NCI-H2029 (cell line): ENCODE results near the gene EXD3.
"Not testable (repeated sequence)": the region's sequence is repeated elsewhere in the genome, so short reads cannot be mapped to it uniquely, and the experiment has no call there.

ENCODE experiments used
- DNase-seq: peaks from one replicate; lab custom pipeline; 2025; lab: John Stamatoyannopoulos, UW

The EXD3 gene

DNA sequence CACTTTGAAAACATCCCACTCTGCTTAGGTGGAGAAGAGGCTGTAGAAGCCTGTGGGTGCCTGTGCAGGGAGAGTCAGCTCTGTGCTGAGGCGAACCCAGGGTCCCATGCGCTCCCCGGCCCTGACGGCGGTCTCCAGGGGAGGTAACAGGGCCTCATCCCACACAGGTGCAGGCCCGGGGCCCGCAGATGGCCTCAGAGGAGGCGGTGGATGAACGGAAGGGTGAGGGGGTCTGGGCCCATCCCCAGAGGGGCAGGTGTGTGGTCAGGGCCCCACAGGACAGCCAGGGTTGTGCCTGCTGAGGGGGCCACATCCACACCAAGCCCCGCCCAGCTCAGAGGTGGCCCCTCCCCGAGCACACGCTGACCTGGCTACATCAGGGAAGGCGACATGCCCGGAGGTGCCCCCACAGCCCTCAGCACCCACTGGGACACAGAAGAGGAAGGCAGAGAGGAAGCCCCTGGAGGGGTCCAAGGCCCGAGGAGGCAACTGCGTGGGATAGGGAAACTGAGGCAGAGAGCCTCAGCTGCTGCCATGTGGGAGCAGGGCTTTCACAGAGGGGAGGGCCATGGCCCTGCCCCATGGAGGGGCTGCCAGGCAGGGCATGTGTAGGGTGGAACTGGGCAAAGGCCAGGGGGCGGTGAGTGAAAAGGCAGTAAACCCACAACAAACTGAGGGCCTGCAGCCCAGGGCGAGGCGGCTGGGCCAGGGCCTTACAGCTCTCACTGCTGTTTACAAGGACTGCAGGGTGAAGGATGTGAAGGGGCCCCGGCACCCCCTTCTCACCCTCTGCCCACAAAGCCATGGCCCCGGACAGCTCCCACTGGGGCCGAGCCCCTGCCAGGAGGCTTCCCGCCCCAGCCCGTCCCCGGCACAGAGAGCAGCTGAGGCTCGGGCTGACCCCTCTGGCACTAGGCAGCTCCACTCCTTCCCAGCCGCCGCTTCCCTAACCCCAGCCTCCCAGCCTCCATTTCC is 29.5 kb downstream of the EXD3 start:
- DNase-seq, result no peak

DNA sequence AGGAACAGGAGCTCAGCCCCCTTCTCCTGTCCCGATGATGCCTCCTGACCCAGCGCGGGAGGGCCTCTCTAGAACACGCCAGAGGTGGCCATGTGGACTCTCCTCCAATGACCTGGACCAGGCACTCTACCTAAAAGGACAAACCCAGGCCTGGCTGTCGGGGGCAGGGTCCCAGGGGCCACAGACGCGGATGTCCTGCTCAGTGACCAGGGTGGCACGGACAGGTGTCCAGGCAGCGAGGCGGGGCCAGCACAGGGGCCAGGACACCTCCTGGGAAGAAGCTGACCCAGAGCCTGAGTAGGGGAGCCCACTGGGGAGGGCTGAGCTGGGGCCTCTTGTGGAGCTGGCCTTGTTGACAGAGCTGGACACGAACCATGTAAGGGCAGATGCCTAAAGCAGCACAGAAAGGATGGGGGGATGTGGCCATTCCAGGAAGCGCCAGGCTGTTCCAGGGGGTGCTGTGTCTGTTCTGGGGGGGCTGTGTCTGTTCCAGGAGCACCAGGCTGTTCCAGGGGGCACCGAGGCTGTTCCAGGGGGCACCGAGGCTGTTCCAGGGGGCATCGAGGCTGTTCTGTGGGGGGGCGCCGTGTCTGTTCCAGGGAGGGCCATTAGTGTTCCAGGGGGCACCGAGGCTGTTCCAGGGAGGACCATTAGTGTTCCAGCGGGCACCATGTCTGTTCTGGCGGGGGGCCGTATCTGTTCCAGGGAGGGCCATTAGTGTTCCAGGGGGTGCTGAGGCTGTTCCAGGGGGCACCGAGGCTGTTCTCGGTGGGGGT is 30.5 kb downstream of the EXD3 start:
- no peak for DNase-seq

DNA sequence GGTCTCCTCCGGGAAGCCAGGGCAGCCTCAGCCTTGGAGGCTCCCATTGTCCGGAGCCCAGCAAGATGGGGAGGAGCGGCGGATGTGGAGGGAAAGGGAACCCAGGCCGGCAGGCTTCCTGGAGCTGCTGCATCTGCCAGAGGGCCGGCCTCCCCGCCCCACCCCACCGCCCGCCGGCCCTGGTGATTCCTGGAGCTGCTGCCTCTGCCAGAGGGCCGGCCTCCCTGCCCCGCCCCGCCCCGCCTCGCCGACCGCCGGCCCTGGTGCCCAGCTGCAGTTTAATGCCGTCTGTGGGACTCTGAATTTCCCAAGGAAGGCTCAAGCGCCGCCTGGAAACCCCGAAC is 31.6 kb downstream of the EXD3 start:
- DNase-seq, result no peak

DNA sequence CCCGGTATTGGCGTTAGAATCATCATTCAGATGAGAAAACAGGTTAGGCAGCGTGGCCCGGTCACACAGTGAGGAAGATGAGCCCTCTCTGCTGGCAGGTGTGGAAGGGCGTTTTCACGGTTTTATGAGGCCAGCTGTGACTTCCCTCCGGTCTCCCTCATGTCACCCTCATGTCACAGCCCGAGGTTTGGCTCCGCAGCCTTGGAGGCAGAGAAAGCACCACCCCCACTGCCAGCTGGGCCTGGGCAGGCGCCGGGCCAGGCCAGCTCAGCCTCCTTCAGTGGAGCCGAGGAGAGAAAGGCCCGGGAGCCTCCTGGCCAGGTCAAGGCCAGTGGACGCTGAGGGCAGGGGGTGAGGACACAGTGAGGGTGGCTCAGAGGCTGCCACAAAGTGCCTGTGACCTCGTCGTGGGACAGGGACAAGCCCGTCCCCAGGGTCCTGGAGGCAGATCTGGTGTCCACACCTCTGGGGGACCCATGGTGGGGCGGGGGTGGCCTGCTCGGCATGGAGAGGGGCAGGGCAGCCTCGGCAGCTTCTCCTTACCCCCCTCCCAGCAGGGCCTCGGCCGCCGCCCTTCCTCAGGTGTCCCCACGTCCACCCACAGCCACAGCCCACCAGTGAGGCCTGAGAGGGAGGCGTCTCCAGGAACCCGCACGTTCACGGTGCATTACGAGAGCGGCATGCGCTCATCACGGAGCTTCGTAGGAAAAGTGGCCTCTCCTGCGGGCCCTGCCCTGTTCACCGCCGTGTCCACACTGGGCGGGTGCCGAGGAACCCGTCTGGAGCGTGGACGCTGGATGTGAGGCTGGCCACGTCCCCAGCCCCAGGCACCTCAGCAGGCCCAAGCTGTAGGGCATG is 32.2 kb downstream of the EXD3 start:
- peak; percentile 59 for DNase-seq

DNA sequence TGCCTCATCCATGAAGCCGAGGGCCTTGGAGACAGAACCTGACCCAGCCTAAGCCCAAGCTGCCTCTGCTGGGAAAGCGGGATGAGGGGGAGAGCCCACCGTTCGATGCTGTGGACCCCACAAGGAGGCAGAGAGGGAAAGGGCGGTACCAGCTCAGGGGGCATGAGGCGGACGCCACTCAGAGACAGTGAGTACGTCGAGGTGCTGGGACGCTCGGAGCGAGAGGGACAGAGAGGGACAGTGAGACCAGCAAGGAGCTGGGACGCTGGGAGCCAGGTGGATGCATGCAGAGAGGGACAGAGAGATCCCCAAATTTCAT is 33.6 kb downstream of the EXD3 start:
- DNase-seq, result no peak

DNA sequence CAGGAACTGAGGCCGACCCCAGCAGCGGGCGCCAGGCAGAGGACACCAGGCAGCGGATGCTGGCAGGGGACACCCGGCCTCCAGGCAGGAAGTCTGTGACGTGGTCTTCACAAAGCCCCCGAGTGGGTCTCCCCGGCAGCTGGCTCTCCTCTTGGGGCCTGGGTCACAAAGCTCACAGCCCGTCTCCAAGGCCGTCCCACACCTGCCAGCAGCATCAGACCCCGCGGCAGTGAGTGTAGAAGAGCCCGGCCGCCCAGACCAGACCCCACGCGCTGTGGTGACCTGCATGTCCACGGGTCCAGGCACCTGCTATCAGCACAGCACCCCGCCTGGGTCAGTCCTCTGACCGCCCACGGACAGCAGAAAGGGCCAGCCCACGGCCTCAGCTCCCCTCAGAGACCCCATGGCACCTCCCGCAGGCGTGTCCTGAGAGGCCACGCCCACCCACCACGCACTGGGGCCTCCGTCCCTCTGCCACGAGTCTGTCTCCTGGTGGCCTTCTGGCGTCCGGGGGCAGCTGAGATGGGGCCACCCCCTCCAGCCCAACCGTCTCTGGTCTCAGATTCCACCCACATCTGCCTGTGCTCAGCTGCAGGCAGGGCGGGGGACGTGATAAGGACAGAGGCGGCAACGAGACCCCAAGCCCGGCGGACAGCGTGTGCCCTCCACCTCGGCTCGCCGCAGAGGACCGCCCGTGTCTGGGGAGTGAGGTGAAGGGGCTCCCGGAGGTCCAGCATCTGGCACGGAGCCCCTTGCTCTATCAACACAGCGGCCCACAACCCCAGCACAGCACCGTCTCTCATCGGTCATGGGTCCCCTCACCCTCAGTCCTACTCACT is 34.2 kb downstream of the EXD3 start:
- no peak for DNase-seq

DNA sequence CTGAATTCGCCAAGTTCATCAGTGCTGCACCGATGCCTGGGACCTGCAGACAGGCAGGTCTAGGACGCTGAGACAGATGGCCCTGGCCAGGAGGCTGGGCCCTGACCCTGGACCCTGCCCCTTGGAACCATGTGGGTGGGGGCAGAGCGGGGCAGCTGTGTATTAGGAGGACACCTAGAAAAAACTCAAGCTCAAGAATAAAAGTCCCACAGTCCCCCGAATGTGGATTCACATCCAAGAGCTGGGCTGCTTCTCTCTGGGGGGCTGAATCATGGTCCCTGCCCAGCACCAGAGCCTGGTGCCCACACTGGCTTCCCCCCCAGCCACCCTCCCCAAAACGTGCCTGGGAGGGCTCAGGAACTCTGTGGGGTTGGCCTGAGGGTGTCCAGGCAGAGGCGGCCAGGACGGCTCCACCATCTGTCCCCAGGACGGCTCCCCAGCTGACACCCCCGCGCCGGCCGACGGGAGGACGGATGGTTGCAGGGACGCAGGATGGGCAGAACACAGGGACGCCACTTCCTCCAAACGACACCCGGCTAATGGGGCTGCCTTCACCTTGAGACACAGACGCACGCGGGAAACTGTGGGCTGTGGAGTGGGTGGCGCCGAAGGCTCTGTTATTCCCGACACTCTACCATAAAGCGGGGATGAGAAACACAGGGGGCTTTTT is 34.9 kb downstream of the EXD3 start:
- no peak for DNase-seq

DNA sequence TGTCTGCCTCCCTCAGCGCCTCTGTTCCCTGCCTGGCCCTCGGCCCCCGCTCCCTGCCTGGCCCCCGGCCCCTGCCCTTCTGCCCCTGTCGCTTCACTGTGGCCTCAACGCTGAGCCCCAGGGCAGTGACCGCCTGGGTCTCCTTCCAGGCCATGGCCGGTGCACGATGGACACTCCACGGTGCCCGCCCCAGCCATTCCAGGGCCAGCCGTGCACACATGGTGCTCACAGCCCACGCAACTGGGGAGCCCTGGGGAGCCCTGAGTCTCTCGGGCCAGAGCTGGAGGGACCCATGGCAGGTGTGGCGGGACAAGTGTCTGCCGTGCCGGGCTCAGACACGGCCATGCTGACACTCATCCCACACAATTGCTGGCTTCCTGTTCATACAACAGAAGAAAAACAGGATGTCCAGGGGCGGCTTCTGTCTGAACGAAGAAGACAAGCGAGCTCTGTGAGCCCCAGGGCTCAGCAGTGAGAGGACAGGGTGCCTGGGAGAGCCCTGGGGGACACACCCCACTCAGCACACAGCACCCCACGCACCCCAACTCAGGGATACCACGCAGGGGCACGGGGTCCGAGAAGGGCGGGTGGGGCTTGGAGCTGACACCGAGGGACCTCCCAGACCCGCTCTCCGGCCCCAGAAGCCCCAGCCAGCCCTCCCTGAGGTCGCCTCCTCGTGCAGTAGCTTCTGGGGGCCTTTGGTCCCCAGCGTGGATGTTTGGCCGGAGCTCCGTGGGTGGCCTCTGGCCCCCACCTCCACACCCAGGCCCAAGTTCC is 35.7 kb downstream of the EXD3 start:
- peak; percentile 10 for DNase-seq

DNA sequence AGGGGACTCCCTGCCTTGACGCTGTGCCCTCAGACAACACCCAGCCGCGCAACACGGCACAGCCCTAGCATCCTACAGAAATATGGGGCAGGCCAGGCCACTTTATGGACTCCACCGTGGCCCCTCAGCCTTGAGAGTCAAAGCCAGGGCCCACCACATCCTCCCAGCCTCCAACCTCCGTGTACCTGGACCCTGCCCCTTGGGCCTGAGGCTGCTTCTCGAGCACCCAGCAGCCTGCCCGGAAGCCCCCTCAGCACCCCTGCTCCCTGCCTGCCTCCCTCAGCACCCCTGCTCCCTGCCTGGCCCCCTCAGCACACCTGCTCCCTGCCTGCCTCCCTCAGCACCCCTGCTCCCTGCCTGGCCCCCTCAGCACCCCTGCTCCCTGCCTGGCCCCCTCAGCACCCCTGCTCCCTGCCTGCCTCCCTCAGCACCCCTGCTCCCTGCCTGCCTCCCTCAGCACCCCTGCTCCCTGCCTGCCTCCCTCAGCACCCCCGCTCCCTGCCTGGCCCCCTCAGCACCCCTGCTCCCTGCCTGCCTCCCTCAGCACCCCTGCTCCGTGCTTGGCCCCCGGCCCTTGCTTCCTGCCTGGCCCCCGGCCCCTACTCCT is 36.4 kb downstream of the EXD3 start:
- not testable (repeated sequence) for DNase-seq

DNA sequence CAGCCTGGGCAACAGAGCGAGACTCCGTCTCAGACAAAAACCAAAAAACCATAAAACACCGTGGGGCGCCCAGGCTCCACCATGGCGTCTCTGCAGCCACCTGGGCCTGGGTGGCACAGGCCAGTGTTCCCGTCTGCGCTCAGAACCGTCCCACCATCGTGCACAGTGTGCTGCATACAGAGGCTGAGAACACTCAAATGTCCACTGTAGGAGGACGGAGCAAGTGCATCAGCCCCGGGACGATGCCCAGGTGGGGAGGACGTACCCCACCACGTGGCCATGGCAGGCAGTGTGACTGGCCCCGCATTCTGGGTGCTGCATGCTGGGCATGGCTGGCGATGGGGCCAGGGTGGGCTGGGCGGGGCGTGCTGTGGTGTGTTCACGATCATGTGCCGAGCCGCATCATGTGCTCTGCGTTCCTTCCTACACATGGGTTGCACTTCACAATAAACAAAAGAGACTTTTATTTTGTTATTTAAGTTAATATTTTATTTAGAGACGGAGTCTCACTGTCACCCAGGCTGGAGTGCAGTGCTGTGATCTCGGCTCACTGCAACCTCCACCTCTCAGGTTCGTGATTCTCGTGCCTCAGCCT is 37.8 kb downstream of the EXD3 start:
- DNase-seq, result no peak

DNA sequence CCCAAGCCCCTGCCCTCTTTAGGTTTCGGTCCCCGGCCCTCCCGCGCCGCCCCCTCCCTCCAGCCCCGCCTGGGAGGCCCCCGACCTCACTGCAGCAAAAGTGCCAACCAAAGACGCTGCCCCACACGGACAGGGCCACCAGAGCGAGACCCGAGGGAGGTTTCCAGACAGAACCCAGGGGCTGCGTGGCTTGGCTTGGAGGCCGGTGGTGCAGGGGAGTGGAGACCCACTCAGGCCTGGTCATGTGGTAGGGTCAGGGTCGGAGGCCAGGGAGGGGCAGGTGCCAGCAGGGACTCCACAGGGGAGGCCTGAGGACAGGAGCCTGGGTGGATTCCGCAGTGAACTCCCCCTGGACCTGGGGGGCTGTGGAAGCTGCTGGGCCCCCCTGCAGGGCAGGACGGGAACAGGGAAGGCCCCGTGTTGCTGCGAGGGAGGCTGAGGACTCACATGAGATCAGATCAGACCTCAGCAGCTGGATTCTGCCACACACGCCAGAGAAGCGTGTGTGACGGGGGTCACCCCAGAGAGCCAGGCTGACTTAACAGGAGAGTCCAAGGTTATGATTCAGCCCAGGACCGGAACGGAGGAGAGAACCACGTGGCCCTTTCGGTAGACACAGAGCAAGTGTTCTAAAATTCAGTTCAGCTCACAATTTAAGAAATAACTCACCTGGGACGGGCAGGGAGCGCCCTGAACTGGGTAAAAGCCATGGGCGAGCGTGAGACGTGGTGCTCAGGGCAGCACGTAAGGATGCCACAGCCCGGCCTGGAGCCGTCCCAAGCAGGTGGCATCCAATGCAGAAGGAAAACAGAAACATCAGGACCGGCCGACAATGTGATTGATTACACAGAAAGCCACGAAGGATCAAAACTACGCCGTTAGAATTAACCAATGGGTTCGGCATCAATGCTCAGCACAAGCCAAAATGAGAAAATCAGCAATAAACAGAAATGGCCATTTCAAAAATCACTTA is 38.9 kb downstream of the EXD3 start:
- no peak for DNase-seq

DNA sequence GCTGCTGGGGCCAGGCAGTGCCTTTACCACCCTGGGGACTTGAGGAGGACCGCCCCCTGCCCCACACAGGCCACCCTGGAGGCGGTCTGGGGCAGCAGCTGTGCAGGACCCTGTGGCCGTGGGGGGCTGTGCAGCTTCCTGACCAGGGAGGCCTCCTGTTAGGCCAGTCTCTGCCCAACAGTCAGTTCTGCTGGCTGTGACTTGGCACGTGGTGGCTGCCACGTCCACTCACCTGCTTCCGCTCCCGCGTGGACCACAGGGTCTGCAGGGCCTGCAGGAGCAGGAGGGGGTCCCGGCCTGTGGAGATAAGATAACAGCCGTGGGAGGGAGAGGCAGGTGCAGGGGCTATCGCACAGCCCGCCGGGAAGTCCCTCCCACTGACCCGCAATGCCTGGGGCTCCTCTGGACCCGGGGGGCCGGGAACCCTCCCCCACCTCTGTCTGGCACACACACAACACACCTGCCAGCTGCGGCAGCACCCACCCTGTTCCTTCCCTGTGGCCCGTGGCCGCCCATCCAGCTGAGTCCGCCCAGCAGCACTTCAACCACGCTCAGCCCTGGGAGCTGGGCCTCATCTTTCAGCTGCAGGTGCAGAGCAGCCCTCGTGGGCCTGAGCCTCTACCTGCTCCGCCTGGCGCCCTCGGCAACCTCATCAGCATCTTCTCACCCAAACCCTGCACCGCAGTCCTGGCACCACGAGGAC is 39.7 kb downstream of the EXD3 start:
- peak; percentile 18 for DNase-seq

DNA sequence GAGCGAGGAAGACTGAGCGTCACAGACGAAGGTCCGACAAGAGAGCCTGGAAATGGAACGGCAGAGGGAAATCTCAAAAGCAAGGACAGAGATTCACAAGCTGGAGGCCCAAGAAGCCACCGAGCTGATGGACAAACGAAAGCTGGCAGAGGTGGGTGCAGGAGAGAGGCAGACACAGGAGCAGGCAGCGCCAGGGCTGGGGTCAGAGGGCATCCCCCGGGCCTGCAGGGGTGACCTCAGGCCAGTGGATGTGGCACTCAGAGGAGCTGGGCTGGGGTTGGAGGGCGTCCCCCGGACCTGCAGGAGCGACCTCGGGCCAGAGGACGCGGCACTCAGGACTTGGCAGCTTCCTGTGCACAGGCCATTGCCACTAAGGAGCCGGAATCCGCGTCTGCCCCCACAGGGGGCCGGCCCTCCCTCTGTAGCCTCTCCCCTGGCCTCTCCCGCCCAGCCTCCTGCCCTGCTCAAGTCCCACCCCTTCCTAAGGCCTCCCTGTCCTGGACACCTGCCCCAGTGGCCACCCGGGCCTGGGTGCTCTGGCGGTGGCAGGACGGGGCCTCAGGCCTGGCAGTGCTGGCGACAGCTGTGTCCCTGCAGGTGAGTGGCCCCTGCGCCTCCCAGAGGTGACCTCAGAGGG is 40.4 kb downstream of the EXD3 start:
- no peak for DNase-seq

DNA sequence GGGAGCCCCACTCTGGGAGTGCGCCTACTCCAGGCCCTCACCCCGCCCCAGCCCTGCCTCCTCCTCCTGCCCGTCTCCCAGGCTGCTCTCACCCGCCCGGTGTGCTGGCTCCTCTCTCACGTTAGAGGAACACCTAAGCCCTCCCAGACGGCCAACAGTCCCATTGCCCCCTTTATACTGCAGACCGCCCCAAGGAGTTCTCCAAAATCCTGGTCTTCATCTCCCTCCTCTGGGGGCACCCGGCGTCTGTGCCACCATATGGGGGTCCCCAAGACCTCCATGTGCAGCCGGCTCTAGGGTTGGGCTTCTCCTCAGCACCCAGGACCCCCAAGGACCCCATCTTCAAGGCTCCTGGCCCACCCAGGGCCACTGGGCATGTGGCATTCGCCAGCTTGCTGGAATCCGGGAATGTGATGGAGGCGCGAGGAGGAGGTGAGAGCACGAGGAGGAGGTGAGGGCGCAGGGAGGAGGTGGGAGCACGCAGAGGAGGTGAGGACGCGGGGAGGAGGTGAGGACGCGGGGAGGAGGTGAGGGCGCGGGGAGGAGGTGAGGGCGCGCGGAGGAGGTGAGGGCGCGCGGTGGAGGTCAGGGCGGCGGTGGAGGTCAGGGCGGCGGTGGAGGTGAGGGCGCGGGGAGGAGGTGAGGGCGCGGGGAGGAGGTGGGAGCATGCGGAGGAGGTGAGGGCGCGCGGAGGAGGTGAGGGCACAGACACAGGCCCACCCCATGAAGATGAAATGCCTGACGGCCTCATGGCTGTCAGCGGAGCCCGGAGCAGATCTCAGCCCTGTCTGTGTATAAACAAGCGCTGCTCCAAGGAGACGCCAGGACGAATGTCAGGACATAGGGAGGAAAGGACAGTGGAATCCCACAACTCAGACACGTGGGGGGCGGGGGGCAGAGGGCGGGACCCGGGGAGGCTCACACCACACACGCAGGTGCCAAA is 41.2 kb downstream of the EXD3 start:
- no peak for DNase-seq

DNA sequence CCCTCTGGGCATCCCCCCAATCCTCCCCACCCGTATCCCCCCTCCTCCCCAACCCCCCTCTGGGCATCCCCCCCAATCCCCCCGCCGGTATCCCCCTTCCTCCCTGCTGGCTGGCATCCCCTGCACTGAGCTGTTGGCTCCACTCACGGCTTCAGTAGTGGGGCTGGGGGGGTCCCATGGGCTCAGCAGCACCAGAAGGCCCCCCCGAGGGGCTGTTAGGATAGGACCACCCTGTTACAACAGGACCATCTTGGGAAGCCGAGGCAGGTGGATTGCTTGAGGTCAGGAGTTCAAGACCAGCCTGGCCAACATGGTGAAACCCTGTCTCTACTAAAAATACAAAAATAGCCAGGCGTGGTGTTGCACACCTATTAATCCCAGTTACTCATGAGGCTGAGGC is 42.4 kb downstream of the EXD3 start:
- DNase-seq, result no peak

DNA sequence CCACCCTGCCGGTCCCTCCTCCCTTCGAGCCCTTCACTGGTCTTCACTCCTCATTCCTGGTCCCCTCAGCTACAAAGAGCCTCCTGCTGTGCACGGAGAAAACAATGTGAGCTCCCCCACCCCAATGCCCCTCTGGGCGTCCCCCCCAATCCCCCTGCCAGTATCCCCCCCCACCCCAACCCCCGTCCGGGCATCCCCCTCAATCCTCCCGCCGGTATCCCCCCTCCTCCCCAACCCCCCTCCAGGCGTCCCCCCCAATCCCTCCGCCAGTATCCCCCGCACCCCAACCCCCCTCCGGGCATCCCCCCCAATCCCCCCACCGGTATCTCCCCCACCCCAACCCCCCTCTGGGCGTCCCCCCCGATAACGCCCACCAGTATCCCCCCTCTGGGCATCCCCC is 42.8 kb downstream of the EXD3 start:
- DNase-seq, result no peak
